HepG2 (cell line): ENCODE data around the gene IL24. TPM values are rescaled to one million over a fixed set of nuclear protein-coding genes. Genes with fewer than 3 reads are reported as not detected.

Source experiments
- ATAC-seq: fragments of 200-7000 bp; cut with Tn5 transposase; 3 replicates; pipeline ENCODE4 v1.9.1; 2020; ENCODE audit warnings: mild to moderate bottlenecking, moderate library complexity
- BruUV-seq: library from RNA; stranded (reverse); fragments of 400-500 nt; replicated peaks from 2 replicates; lab custom pipeline; 2021; lab: Mats Ljungman, UMichigan
- CTCF ChIA-PET: fragments of 300-600 bp; formaldehyde crosslinking; extraction: SDS; loops from one replicate; lab custom pipeline; 2021; ENCODE audit warnings: low total read pairs, inconsistent platforms, low intra/inter-chr PET ratio; lab: Yijun Ruan, JAX
- POLR2A ChIA-PET: fragments of 350-600 bp; sonication (Branson Sonifier 250); formaldehyde crosslinking; loops from one replicate; lab custom pipeline; 2020; ENCODE audit warnings: antibody characterized with exemption, inconsistent platforms; lab: Yijun Ruan, JAX
- DNase-seq: peaks from one replicate; pipeline ENCODE4 v3.0.0-alpha.2; 2015; ENCODE audit warnings: low spot score
- FAIRE-seq: peaks from 3 replicates; lab custom pipeline; 2011; peaks lifted over from hg19 to GRCh38; lab: Jason Lieb, UNC
- H2AFZ ChIP-seq: one replicate; pipeline ENCODE4 v1.6.1; 2011; ENCODE audit warnings: low read length, inconsistent platforms
- H3K27ac ChIP-seq: fragments of 300-600 bp; 3 replicates; pipeline ENCODE4 v1.8.0; 2011; ENCODE audit warnings: mixed run types, mild to moderate bottlenecking, mixed read lengths, low read length, inconsistent platforms; ENCODE audit not compliant: insufficient read depth; ENCODE audit errors: extremely low read length
- H3K27me3 ChIP-seq, 2 experiments: fragments of 200-600 bp in 1 of 2; 2 replicates in 1 of 2; 3 replicates in 1 of 2; pipeline versions ENCODE4 v1.6.0 to v1.8.0; 2011; ENCODE audit warnings: low read length in 2 of 2, mild to moderate bottlenecking in 2 of 2, moderate library complexity in 2 of 2, inconsistent platforms in 1 of 2; ENCODE audit not compliant: insufficient read depth in 2 of 2, control insufficient read depth in 1 of 2
- H3K36me3 ChIP-seq, 2 experiments: fragments of 200-600 bp in 1 of 2; replicated peaks in 1 of 2; 2 replicates in 1 of 2; 3 replicates in 1 of 2; pipeline versions ENCODE4 v1.5.1 to v1.8.0; 2011; ENCODE audit warnings: low read length in 2 of 2, inconsistent platforms in 1 of 2; ENCODE audit not compliant: insufficient read depth in 2 of 2, control insufficient read depth in 1 of 2
- H3K4me1 ChIP-seq: 2 replicates; pipeline ENCODE4 v1.5.1; 2012; ENCODE audit warnings: low read length, inconsistent platforms; ENCODE audit not compliant: insufficient read depth
- H3K4me2 ChIP-seq: 2 replicates; pipeline ENCODE4 v1.6.0; 2011; ENCODE audit warnings: low read depth, low read length, inconsistent platforms
- H3K4me3 ChIP-seq, 3 experiments: fragments of 200-600 bp in 1 of 3; sonication (generic), shearing (Covaris generic) in 1 of 3; replicated peaks in 1 of 3; 2 replicates each; pipeline ENCODE4 v1.5.1; 2011 to 2016; ENCODE audit warnings: low read length in 3 of 3, inconsistent platforms in 2 of 3, low read depth in 2 of 3, mild to moderate bottlenecking in 2 of 3, control low read depth in 1 of 3, mixed read lengths in 1 of 3; ENCODE audit not compliant: insufficient read depth in 1 of 3
- H3K79me2 ChIP-seq: one replicate; pipeline ENCODE4 v1.6.1; 2011; ENCODE audit warnings: low read length, inconsistent platforms; ENCODE audit not compliant: insufficient read depth
- H3K9ac ChIP-seq: 2 replicates; pipeline ENCODE4 v1.6.0; 2011; ENCODE audit warnings: mild to moderate bottlenecking, low read depth, low read length, inconsistent platforms; ENCODE audit not compliant: insufficient read depth
- H3K9me3 ChIP-seq: 2 replicates; pipeline ENCODE4 v1.5.1; 2012; ENCODE audit warnings: mild to moderate bottlenecking, low read length
- H4K20me1 ChIP-seq: 2 replicates; pipeline ENCODE4 v1.6.0; 2011; ENCODE audit warnings: inconsistent platforms, mild to moderate bottlenecking, low read length, moderate library complexity; ENCODE audit not compliant: insufficient read depth
- FOSL2 ChIP-seq: sonication (generic); formaldehyde crosslinking; IDR thresholded peaks from 2 replicates; pipeline ENCODE4 v1.4.0; 2020; ENCODE audit warnings: missing genetic modification reagents
- SALL2 ChIP-seq: sonication (generic); formaldehyde crosslinking; IDR thresholded peaks from 2 replicates; pipeline ENCODE4 v1.8.1; 2023; ENCODE audit warnings: mild to moderate bottlenecking, missing genetic modification reagents, inconsistent platforms
- ZNF550 ChIP-seq: sonication (generic); formaldehyde crosslinking; IDR thresholded peaks from 2 replicates; pipeline ENCODE4 v1.4.0; 2020; ENCODE audit warnings: mild to moderate bottlenecking, missing genetic modification reagents, borderline replicate concordance
- ZNF841 ChIP-seq: sonication (generic); formaldehyde crosslinking; IDR thresholded peaks from 2 replicates; pipeline ENCODE4 v1.8.1; 2023; ENCODE audit warnings: missing genetic modification reagents, borderline replicate concordance
- WGBS: methylation state at CpG from one replicate; pipeline ENCODE4 v1.1.6; 2017; ENCODE audit warnings: low lambda C conversion rate; 5-methylcytosine and 5-hydroxymethylcytosine counted together
- in situ Hi-C: cut with HindIII; loops from 2 replicates; pipeline ENCODE4 v1.10.0; 2017; ENCODE audit warnings: low pct_unique_long_range_greater_than_20kb; ENCODE audit not compliant: extremely low pct_ligation_motif_present
- intact Hi-C: fragments of 100-400 bp; cut with micrococcal nuclease; formaldehyde crosslinking; loops from one replicate; pipeline ENCODE4 v1.10.0; 2022; ENCODE audit not compliant: unreplicated experiment
- polyA plus RNA-seq, 8 experiments: library from polyadenylated mRNA; depleted of rRNA in 3 of 8; stranded (reverse) in 7 of 8; unstranded in 1 of 8; fragments of >200 nt; fragmentation: Illumina TruSeq in 4 of 8; extraction: Trizol in 4 of 8; gene quantifications; 2 replicates each; pipeline versions ENCODE4 v1.2.1 to v1.2.3, GENCODE V29; 2011 to 2016; ENCODE audit warnings: low read depth in 4 of 8, missing spikeins in 1 of 8, mixed read lengths in 1 of 8; ENCODE audit not compliant: insufficient read depth in 1 of 8
- total RNA-seq, 5 experiments: library from RNA; depleted of rRNA; stranded (reverse); fragments of >200 nt; fragmentation: Illumina TruSeq; extraction: Trizol; gene quantifications; 2 replicates each; pipeline ENCODE4 v1.2.3, GENCODE V29; 2016; ENCODE audit warnings: low read depth in 1 of 5
- TF ChIP-seq, protein P1 (sequence below), 2 experiments: sonication (generic) in 1 of 2; formaldehyde crosslinking in 1 of 2; IDR thresholded peaks; 2 replicates each; pipeline versions ENCODE4 v1.5.1 to v1.6.1; 2011 to 2020; ENCODE audit warnings: borderline replicate concordance in 1 of 2, low read depth in 1 of 2, low read length in 1 of 2, mild to moderate bottlenecking in 1 of 2, missing genetic modification reagents in 1 of 2, moderate library complexity in 1 of 2
- TF ChIP-seq, protein P2 (sequence below): IDR thresholded peaks from 2 replicates; pipeline ENCODE4 v1.6.1; 2016; ENCODE audit warnings: low read depth

The IL24 gene
- total and polyA plus RNA-seq, 2 of the 13 experiments (the other 11 are each of a cell fraction or from before 2014, with no cell fraction given) = not detected

DNA sequence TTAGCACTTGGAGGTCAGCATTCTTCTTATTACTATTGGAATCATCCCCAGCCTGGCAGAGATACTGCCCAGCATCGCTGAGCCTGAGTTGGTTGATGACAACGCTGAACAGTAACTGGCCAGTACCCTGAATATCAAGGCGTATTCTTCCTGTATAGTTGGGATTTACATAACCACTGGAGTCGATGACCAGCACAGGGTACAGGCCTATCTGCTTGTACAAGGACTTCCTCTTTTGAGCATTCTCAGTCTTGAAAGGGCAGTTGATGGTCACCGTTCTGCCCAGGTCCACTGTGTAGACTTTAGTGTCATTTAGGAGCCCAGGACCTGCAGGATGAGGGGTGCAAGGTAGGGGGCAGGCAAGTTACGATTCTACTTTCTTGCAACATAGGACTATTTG is 40.2 kb downstream of the IL24 start:
- no TSS peak for BruUV-seq
- no peak overlapping the region for H3K27ac ChIP-seq
- no peak for TF ChIP-seq SALL2 (CRISPR knock-in tag)
- H3K4me3 ChIP-seq = no peak overlapping the region
- no peaks in the 10 kb centered on the region for H3K79me2 ChIP-seq
- ATAC-seq = no peak
- ChIA-PET CTCF (interaction anchor here (0.7 to 4.8 kb wide), 2 partner anchors 43 to 68 kb away, joined by 3 to 87 read pairs; no protein-coding TSS in a partner anchor), POLR2A (no interaction called here)
- no peak overlapping the region for H3K9ac ChIP-seq
- no peaks in the 10 kb centered on the region for H3K36me3 ChIP-seq
- no peak for FAIRE-seq
- no peaks in the 10 kb centered on the region for H3K9me3 ChIP-seq
- intact Hi-C loops (no loop called here), in situ Hi-C loops (loop anchor here (10.0 kb wide), 1 partner anchor 137 kb away; no protein-coding TSS in a partner anchor)
- no peaks in the 10 kb centered on the region for H4K20me1 ChIP-seq
- peaks cover 9% of the 10 kb centered on the region for H3K4me1 ChIP-seq
- DNase-seq = no peak
- H3K4me2 ChIP-seq = no peak overlapping the region
- no peak overlapping the region for H2AFZ ChIP-seq
- 46% methylated on average over 3 of the region's 6 CpGs for WGBS
- peaks cover 2 to 6% of the 10 kb centered on the region in 2 experiments; a peak in 3 of 5 replicates for H3K27me3 ChIP-seq

DNA sequence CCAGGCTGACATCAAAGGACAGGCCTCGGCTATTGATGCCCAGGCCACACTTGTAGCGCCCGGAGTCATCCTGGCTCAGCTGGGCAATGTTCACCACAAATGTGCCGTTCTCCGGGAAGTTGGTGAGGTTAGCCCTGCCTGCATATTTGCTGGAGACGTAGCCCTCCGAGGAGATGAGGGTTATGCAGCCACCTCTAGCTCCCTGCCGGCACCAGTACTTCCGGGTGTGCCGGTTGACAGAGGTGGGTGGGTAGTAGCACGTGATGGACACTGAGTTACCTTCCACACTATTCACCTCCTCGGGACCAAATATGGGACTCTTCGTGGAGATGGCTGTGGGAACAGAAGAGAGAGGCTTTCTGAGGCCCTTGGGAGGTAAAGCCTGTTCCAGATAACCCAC is 41.9 kb downstream of the IL24 start:
- DNase-seq (no peak), ATAC-seq (no peak), FAIRE-seq (no peak)
- no peaks in the 10 kb centered on the region for H3K79me2 ChIP-seq
- ChIA-PET CTCF (interaction anchor here (4.8 kb wide), 1 partner anchor 41 kb away, joined by 87 read pairs; no protein-coding TSS in a partner anchor), POLR2A (no interaction called here)
- no peaks in the 10 kb centered on the region for H3K9me3 ChIP-seq
- H3K4me2 ChIP-seq = no peak overlapping the region
- H3K4me1 ChIP-seq = peaks cover 10% of the 10 kb centered on the region
- BruUV-seq = no TSS peak
- H2AFZ ChIP-seq = no peak overlapping the region
- WGBS = 46% methylated on average over 9 of the region's 13 CpGs
- in situ Hi-C loops (loop anchor here (10.0 kb wide), 1 partner anchor 136 kb away; no protein-coding TSS in a partner anchor), intact Hi-C loops (no loop called here)
- H3K27ac ChIP-seq = no peak overlapping the region
- H3K4me3 ChIP-seq = no peak overlapping the region
- peaks cover 2 to 6% of the 10 kb centered on the region in 2 experiments; a peak in 2 of 5 replicates for H3K27me3 ChIP-seq
- H4K20me1 ChIP-seq = no peaks in the 10 kb centered on the region
- no peaks in the 10 kb centered on the region for H3K36me3 ChIP-seq
- TF ChIP-seq, protein P1, sequence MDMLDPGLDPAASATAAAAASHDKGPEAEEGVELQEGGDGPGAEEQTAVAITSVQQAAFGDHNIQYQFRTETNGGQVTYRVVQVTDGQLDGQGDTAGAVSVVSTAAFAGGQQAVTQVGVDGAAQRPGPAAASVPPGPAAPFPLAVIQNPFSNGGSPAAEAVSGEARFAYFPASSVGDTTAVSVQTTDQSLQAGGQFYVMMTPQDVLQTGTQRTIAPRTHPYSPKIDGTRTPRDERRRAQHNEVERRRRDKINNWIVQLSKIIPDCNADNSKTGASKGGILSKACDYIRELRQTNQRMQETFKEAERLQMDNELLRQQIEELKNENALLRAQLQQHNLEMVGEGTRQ (IDR thresholded peaks at IDR 0.05; ENCODE audit: low read depth, low read length) = no peak
- TF ChIP-seq, protein P1 (CRISPR knock-in tag; IDR thresholded peaks at IDR 0.05; ENCODE audit: borderline replicate concordance) = no peak
- TF ChIP-seq FOSL2 (CRISPR knock-in tag) = no peak
- TF ChIP-seq ZNF841 (CRISPR knock-in tag) = no peak
- TF ChIP-seq ZNF550 = no peak
- TF ChIP-seq, protein P2, sequence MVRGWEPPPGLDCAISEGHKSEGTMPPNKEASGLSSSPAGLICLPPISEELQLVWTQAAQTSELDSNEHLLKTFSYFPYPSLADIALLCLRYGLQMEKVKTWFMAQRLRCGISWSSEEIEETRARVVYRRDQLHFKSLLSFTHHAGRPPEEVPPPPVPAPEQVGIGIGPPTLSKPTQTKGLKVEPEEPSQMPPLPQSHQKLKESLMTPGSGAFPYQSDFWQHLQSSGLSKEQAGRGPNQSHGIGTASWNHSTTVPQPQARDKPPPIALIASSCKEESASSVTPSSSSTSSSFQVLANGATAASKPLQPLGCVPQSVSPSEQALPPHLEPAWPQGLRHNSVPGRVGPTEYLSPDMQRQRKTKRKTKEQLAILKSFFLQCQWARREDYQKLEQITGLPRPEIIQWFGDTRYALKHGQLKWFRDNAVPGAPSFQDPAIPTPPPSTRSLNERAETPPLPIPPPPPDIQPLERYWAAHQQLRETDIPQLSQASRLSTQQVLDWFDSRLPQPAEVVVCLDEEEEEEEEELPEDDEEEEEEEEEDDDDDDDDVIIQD (CRISPR knock-in tag) = no peak
- no peak overlapping the region for H3K9ac ChIP-seq
